Thyroid gland (tissue), 4 donors: Measurements from ENCODE around the gene LSM14B. TPM values are rescaled to one million over a fixed set of nuclear protein-coding genes. Genes with fewer than 3 reads are reported as not detected.

Experiments used
- DNase-seq, 2 donors: peaks; one replicate each; pipeline ENCODE4 v3.0.0-alpha.2; 2019
- H3K27ac ChIP-seq, 3 donors: fragments of 200-600 bp; sonication (generic); 1 replicate in 2 of 3; 2 replicates in 1 of 3; pipeline ENCODE4 v1.5.1; 2016 to 2019; ENCODE audit warnings: mild to moderate bottlenecking in 1 of 3, moderate library complexity in 1 of 3
- H3K27me3 ChIP-seq: fragments of 200-600 bp; sonication (generic); one replicate; pipeline ENCODE4 v1.5.1; 2019
- H3K36me3 ChIP-seq, 2 donors: fragments of 200-600 bp; sonication (generic); one replicate each; pipeline ENCODE4 v1.5.1; 2016 to 2019
- H3K4me1 ChIP-seq, 2 donors: fragments of 200-600 bp; sonication (generic); one replicate each; pipeline ENCODE4 v1.5.1; 2017 to 2019
- H3K4me3 ChIP-seq, 3 donors: fragments of 200-600 bp; sonication (generic); replicated peaks in 1 of 3; 1 replicate in 2 of 3; 2 replicates in 1 of 3; pipeline ENCODE4 v1.5.1; 2016; ENCODE audit warnings: mild to moderate bottlenecking in 1 of 3
- H3K9me3 ChIP-seq: fragments of 200-600 bp; sonication (generic); one replicate; pipeline ENCODE4 v1.5.1; 2017
- CTCF ChIP-seq, 6 experiments: fragments of 200-600 bp in 3 of 6; fragments of 450-650 bp in 3 of 6; sonication (generic) in 3 of 6; IDR thresholded peaks; one replicate each; pipeline ENCODE4 v1.5.1; 2016 to 2019; ENCODE audit warnings: antibody characterized with exemption in 6 of 6, mild to moderate bottlenecking in 2 of 6, inconsistent platforms in 1 of 6, moderate library complexity in 1 of 6
- POLR2A ChIP-seq, 2 donors: fragments of 450-650 bp; IDR thresholded peaks; one replicate each; pipeline ENCODE4 v1.6.1; 2017; ENCODE audit warnings: antibody characterized with exemption in 2 of 2, mild to moderate bottlenecking in 2 of 2, moderate library complexity in 1 of 2
- WGBS, 2 donors: methylation state at CpG; one replicate each; pipeline ENCODE4 v1.1.5; 2017; 5-methylcytosine and 5-hydroxymethylcytosine counted together
- intact Hi-C: fragments of 100-400 bp; cut with DNase I; formaldehyde crosslinking; loops from one replicate; pipeline ENCODE4 v1.15.1; 2023
- total RNA-seq, 4 donors: library from RNA; depleted of rRNA; stranded (reverse); fragments of >200 nt; gene quantifications; one replicate each; pipeline ENCODE4 v1.2.3, GENCODE V29; 2016

LSM14B gene
- total RNA-seq, 4 donors from 2014 or later, result 25.3 to 27.9 (median 25.6) TPM

- H3K36me3 ChIP-seq, result peaks cover 58 to 60% of the 10 kb centered on the region in 2 donors
- WGBS, 2 donors, result 96 to 98% methylated on average over 20 of the region's 20 CpGs
- no peaks in the 10 kb centered on the region for H3K9me3 ChIP-seq
- no peak for DNase-seq
- intact Hi-C loops, result no loop called here
- no peak overlapping the region for H3K4me3 ChIP-seq
- no peaks in the 10 kb centered on the region for H3K27me3 ChIP-seq
- H3K4me1 ChIP-seq, result peaks cover 14 to 16% of the 10 kb centered on the region in 2 donors
- H3K27ac ChIP-seq, result no peak overlapping the region
- no peak for TF ChIP-seq CTCF (IDR thresholded peaks at IDR 0.05)
- no peak for TF ChIP-seq POLR2A (IDR thresholded peaks at IDR 0.05)
Measured at GRCh38 chr20:62126141-62126540, 3.9 kb downstream of the LSM14B start.

- WGBS, 2 donors, result 89 to 90% methylated on average over 6 of the region's 6 CpGs
- TF ChIP-seq POLR2A (IDR thresholded peaks at IDR 0.05), result no peak
- TF ChIP-seq CTCF (IDR thresholded peaks at IDR 0.05), result no peak
- intact Hi-C loops, result no loop called here
Measured at GRCh38 chr20:62127799-62128198, 5.5 kb downstream of the LSM14B start.

DNA sequence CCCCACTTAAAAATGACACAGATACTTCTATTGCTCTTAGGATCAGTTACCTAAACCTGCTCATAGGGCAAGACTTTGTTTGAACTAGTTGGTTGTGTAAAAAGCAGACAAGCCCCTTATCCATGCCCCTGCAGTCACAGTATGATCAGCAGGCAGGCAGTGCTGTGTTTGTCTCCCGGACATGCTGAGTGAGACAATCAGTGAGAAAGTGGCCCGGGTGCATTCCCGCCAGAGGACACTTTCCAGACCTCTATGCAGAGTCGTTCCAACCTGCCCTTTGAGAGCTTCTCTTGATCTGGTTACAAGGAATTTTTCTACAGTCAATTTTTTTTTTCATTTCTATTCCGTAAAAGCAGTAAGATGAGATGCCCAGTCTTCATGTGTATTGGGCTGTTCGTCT is 6.2 kb downstream of the LSM14B start:
- 72 to 83% methylated on average over 6 of the region's 6 CpGs for WGBS, 2 donors
- peaks cover 9 to 12% of the 10 kb centered on the region in 2 donors for H3K4me1 ChIP-seq
- peaks cover 79 to 82% of the 10 kb centered on the region in 2 donors for H3K36me3 ChIP-seq
- TF ChIP-seq CTCF (IDR thresholded peaks at IDR 0.05), result no peak
- TF ChIP-seq POLR2A (IDR thresholded peaks at IDR 0.05), result no peak
- H3K9me3 ChIP-seq, result no peaks in the 10 kb centered on the region
- no peak overlapping the region for H3K27ac ChIP-seq
- DNase-seq, result no peak
- no peaks in the 10 kb centered on the region for H3K27me3 ChIP-seq
- intact Hi-C loops, result no loop called here
- no peak overlapping the region for H3K4me3 ChIP-seq

More at GRCh38 chr20:62127799-62128198, 5.5 kb downstream of the LSM14B start:
- Histone ChIP-seq H3K9me3 (no peaks in the 10 kb centered on the region), H3K4me1 (peaks cover 14 to 16% of the 10 kb centered on the region in 2 donors), H3K27ac (no peak overlapping the region), H3K4me3 (no peak overlapping the region), H3K27me3 (no peaks in the 10 kb centered on the region), H3K36me3 (peaks cover 75 to 76% of the 10 kb centered on the region in 2 donors)
- no peak for DNase-seq

- no peak overlapping the region for H3K27ac ChIP-seq
- TF ChIP-seq POLR2A (IDR thresholded peaks at IDR 0.05) (no peak), CTCF (IDR thresholded peaks at IDR 0.05) (no peak)
- H3K9me3 ChIP-seq, result no peaks in the 10 kb centered on the region
- H3K27me3 ChIP-seq, result no peaks in the 10 kb centered on the region
- peaks cover 79 to 84% of the 10 kb centered on the region in 2 donors for H3K36me3 ChIP-seq
- WGBS, 2 donors, result 80 to 82% methylated on average over 20 of the region's 20 CpGs
- peaks cover 0 to 6% of the 10 kb centered on the region in 2 donors for H3K4me1 ChIP-seq
- no peak for DNase-seq
- intact Hi-C loops, result no loop called here
- no peak overlapping the region for H3K4me3 ChIP-seq
Measured at GRCh38 chr20:62129731-62130531, 7.7 kb downstream of the LSM14B start.
